Uterus (tissue), 2 donors: ENCODE measurements around the gene GABBR1.

Experiments used
- CTCF ChIP-seq, 4 experiments: fragments of 200-600 bp in 2 of 4; fragments of 450-650 bp in 2 of 4; sonication (generic) in 2 of 4; IDR thresholded peaks; one replicate each; pipeline ENCODE4 v1.5.1; 2016 to 2019; ENCODE audit warnings: antibody characterized with exemption in 4 of 4, mild to moderate bottlenecking in 2 of 4, moderate library complexity in 1 of 4
- POLR2A ChIP-seq, 2 donors: fragments of 450-650 bp; IDR thresholded peaks; one replicate each; pipeline ENCODE4 v1.6.1; 2016; ENCODE audit warnings: antibody characterized with exemption in 2 of 2, mild to moderate bottlenecking in 1 of 2, moderate library complexity in 1 of 2

- TF ChIP-seq CTCF (IDR thresholded peaks at IDR 0.05) = no peak
- TF ChIP-seq POLR2A (IDR thresholded peaks at IDR 0.05) = no peak
Measured at GRCh38 chr6:29559524-29560287, 73.3 kb downstream of the GABBR1 start, which contains the start of gene UBD.
